B cell (primary cell): ENCODE measurements around the gene MCM10. TPM values are rescaled to one million over a fixed set of nuclear protein-coding genes. Genes with fewer than 3 reads are reported as not detected.

Experiments
- ATAC-seq: fragments of 200-7000 bp; cut with Tn5 transposase; one replicate; pipeline ENCODE4 v1.10.0; 2021; ENCODE audit warnings: low read depth, mild to moderate bottlenecking, moderate number of reproducible peaks, moderate library complexity
- CTCF ChIA-PET: fragments of 350-600 bp; sonication (Branson Sonifier 250); formaldehyde crosslinking; loops from one replicate; lab custom pipeline; 2021; ENCODE audit warnings: antibody characterized with exemption, inconsistent platforms; lab: Charles Lee
- POLR2A ChIA-PET: fragments of 350-600 bp; sonication (Branson Sonifier 250); formaldehyde crosslinking; loops from one replicate; lab custom pipeline; 2021; ENCODE audit warnings: antibody characterized with exemption; lab: Charles Lee
- DNase-seq: peaks from one replicate; pipeline ENCODE4 v3.0.0; 2013
- H2AFZ ChIP-seq: 2 replicates; pipeline ENCODE4 v1.6.1; 2012; ENCODE audit warnings: mild to moderate bottlenecking, low read depth, low read length; ENCODE audit not compliant: insufficient read depth, poor library complexity, severe bottlenecking
- H3K27ac ChIP-seq, 2 donors: 1 replicate in 1 of 2; 2 replicates in 1 of 2; pipeline ENCODE4 v1.5.1; 2012 to 2013; ENCODE audit warnings: low read length in 2 of 2, mild to moderate bottlenecking in 2 of 2, moderate library complexity in 1 of 2
- H3K27me3 ChIP-seq, 4 experiments: fragments of 200-600 bp in 1 of 4; sonication (generic) in 1 of 4; replicated peaks in 1 of 4; 1 replicate in 2 of 4; 2 replicates in 2 of 4; pipeline versions ENCODE4 v1.6.1 to v1.7.0; 2013 to 2016; ENCODE audit warnings: low read length in 3 of 4, mild to moderate bottlenecking in 2 of 4, mixed read lengths in 1 of 4, moderate library complexity in 1 of 4; ENCODE audit not compliant: insufficient read depth in 4 of 4, control insufficient read depth in 3 of 4; ENCODE audit errors: control extremely low read depth in 1 of 4
- H3K36me3 ChIP-seq, 2 experiments: replicated peaks in 1 of 2; 1 replicate in 1 of 2; 2 replicates in 1 of 2; pipeline versions ENCODE4 v1.6.1 to v1.7.1; 2013; ENCODE audit warnings: low read length in 1 of 2; ENCODE audit not compliant: insufficient read depth in 2 of 2, control insufficient read depth in 1 of 2; ENCODE audit errors: control extremely low read depth in 1 of 2, extremely low read depth in 1 of 2
- H3K4me1 ChIP-seq, 2 donors: fragments of 200-600 bp in 1 of 2; sonication (generic) in 1 of 2; 1 replicate in 1 of 2; 2 replicates in 1 of 2; pipeline versions ENCODE4 v1.5.1 to v1.6.1; 2013 to 2017; ENCODE audit warnings: low read length in 2 of 2; ENCODE audit not compliant: control insufficient read depth in 2 of 2, insufficient read depth in 2 of 2
- H3K4me2 ChIP-seq: replicated peaks from 2 replicates; pipeline ENCODE3; 2012; ENCODE audit warnings: mild to moderate bottlenecking, low read depth, low read length; ENCODE audit not compliant: poor library complexity, severe bottlenecking
- H3K4me3 ChIP-seq, 5 experiments: fragments of 200-600 bp in 1 of 5; sonication (generic) in 1 of 5; 1 replicate in 3 of 5; 2 replicates in 2 of 5; pipeline versions ENCODE4 v1.5.1 to v1.7.0; 2011 to 2016; ENCODE audit warnings: low read length in 4 of 5, mild to moderate bottlenecking in 4 of 5, low read depth in 2 of 5, control low read depth in 1 of 5, moderate library complexity in 1 of 5; ENCODE audit not compliant: insufficient read depth in 1 of 5; ENCODE audit errors: control extremely low read depth in 1 of 5, extremely low read depth in 1 of 5
- H3K79me2 ChIP-seq: fragments of 200-600 bp; sonication (generic); one replicate; pipeline ENCODE4 v1.6.0; 2016; ENCODE audit warnings: low read length; ENCODE audit not compliant: control insufficient read depth, insufficient read depth
- H3K9ac ChIP-seq: fragments of 200-600 bp; sonication (generic); 2 replicates; pipeline ENCODE4 v1.6.1; 2017; ENCODE audit warnings: mild to moderate bottlenecking, low read length, moderate library complexity
- H3K9me3 ChIP-seq, 3 donors: one replicate each; pipeline versions ENCODE4 v1.6.1 to v1.7.1; 2013; ENCODE audit warnings: low read length in 2 of 3; ENCODE audit not compliant: control insufficient read depth in 2 of 3, insufficient read depth in 1 of 3; ENCODE audit errors: control extremely low read depth in 1 of 3
- H4K20me1 ChIP-seq: 2 replicates; pipeline ENCODE4 v1.6.0; 2012; ENCODE audit warnings: mild to moderate bottlenecking, low read length; ENCODE audit not compliant: insufficient read depth, control insufficient read depth, poor library complexity, severe bottlenecking
- H3K27ac Mint-ChIP-seq: one replicate; pipeline ENCODE4 v1.8.0; 2021; ENCODE audit warnings: mixed read lengths
- H3K27me3 Mint-ChIP-seq: one replicate; pipeline ENCODE4 v1.8.0; 2021; ENCODE audit warnings: mixed read lengths
- H3K4me1 Mint-ChIP-seq: one replicate; pipeline ENCODE4 v1.8.0; 2021; ENCODE audit warnings: mixed read lengths
- H3K4me3 Mint-ChIP-seq: one replicate; pipeline ENCODE4 v1.8.0; 2021; ENCODE audit warnings: mixed read lengths
- H3K9me3 Mint-ChIP-seq: one replicate; pipeline ENCODE4 v1.8.0; 2022; ENCODE audit warnings: mixed read lengths; ENCODE audit not compliant: insufficient read depth
- EZH2 ChIP-seq: IDR thresholded peaks from 2 replicates; pipeline ENCODE4 v1.6.1; 2012; ENCODE audit warnings: borderline replicate concordance, low read depth, mild to moderate bottlenecking, moderate library complexity, low read length; ENCODE audit not compliant: insufficient read depth, poor library complexity, severe bottlenecking
- WGBS: methylation state at CpG from one replicate; pipeline ENCODE4 v1.1.5; 2013; ENCODE audit warnings: missing lambda C conversion rate; ENCODE audit not compliant: insufficient coverage; 5-methylcytosine and 5-hydroxymethylcytosine counted together
- intact Hi-C: fragments of 100-400 bp; cut with micrococcal nuclease; formaldehyde crosslinking; loops from one replicate; pipeline ENCODE4 v1.10.0; 2022
- polyA plus RNA-seq: library from polyadenylated mRNA; depleted of rRNA; stranded (reverse); fragments of >200 nt; gene quantifications from 2 replicates; pipeline ENCODE4 v1.2.3, GENCODE V29; 2012
- total RNA-seq, 2 donors: library from RNA; stranded (reverse); fragments of 120-200 nt in 1 of 2; gene quantifications; 1 replicate in 1 of 2; 2 replicates in 1 of 2; pipeline versions ENCODE4 v1.2.3 to v1.2.4, GENCODE V29; 2013 to 2022
- TF ChIP-seq, protein P1 (sequence below): fragments of 200-600 bp; IDR thresholded peaks from one replicate; pipeline ENCODE4 v1.8.0; 2022; ENCODE audit warnings: antibody characterized with exemption, mild to moderate bottlenecking

The MCM10 gene
- total and polyA plus RNA-seq, 2 donors (not counting 1 experiment from before 2014, with no cell fraction given): 0.42 to 0.88 TPM

DNA sequence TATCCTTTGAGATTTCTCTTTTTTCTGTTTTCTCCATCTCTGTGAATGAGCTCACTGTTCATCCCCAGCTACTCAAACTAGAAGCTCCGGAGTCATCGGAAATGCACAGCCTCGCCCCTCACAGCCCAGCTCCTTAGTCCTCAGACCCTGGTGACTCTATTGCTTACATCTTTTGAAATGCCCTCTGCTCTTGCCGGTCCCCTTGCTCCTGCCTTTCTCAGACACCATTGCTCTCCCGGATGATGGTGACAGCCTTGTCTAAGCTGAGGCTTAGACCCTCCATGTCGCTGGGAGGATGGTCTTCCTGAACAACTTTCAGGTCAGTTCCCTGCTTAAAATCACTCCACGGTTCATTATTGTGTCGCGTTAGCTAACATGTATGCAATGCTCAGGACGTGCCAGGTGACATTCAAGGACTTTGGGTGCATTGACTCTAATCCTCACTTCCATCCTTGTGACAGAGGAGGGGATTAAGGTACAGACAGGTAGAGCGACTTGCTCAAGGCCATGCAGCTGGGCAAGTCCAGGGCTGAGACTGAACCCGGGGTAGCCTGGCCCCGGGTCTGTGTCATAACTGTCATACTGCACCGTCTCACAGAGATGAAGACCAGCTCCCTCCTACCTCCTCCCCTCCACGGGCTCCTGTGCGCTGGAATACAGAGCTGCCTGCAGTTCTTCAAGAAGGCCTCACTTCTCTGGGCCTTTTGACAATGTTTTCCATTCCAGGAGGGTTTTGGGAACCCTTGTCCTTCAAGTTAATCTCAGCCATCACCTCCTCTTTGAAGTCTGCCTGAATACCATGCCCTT is 77.1 kb downstream of the MCM10 start:
- Histone ChIP-seq H3K79me2 (no peaks in the 10 kb centered on the region), H2AFZ (no peak overlapping the region), H3K27ac (no peak overlapping the region), H3K4me1 (no peaks in the 10 kb centered on the region), H3K9ac (no peak overlapping the region), H3K36me3 (no peaks in the 10 kb centered on the region), H3K4me3 (no peak overlapping the region), H3K9me3 (no peaks in the 10 kb centered on the region), H3K4me2 (no peak overlapping the region), H4K20me1 (no peaks in the 10 kb centered on the region), H3K27me3 (peaks cover 0 to 2% (median 0%) of the 10 kb centered on the region in 4 experiments)
- H3K27ac Mint-ChIP-seq: no peak overlapping the region
- ChIA-PET CTCF (no interaction called here), POLR2A (no interaction called here)
- no peak overlapping the region for H3K4me3 Mint-ChIP-seq
- DNase-seq: no peak
- H3K4me1 Mint-ChIP-seq: no peaks in the 10 kb centered on the region
- no peaks in the 10 kb centered on the region for H3K9me3 Mint-ChIP-seq
- peaks cover 4% of the 10 kb centered on the region for H3K27me3 Mint-ChIP-seq
- 95% methylated on average over 14 of the region's 16 CpGs for WGBS
- intact Hi-C loops: no loop called here
- TF ChIP-seq, protein P1, sequence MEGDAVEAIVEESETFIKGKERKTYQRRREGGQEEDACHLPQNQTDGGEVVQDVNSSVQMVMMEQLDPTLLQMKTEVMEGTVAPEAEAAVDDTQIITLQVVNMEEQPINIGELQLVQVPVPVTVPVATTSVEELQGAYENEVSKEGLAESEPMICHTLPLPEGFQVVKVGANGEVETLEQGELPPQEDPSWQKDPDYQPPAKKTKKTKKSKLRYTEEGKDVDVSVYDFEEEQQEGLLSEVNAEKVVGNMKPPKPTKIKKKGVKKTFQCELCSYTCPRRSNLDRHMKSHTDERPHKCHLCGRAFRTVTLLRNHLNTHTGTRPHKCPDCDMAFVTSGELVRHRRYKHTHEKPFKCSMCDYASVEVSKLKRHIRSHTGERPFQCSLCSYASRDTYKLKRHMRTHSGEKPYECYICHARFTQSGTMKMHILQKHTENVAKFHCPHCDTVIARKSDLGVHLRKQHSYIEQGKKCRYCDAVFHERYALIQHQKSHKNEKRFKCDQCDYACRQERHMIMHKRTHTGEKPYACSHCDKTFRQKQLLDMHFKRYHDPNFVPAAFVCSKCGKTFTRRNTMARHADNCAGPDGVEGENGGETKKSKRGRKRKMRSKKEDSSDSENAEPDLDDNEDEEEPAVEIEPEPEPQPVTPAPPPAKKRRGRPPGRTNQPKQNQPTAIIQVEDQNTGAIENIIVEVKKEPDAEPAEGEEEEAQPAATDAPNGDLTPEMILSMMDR: no peak
- TF ChIP-seq EZH2: no peak
- ATAC-seq: no peak

DNA sequence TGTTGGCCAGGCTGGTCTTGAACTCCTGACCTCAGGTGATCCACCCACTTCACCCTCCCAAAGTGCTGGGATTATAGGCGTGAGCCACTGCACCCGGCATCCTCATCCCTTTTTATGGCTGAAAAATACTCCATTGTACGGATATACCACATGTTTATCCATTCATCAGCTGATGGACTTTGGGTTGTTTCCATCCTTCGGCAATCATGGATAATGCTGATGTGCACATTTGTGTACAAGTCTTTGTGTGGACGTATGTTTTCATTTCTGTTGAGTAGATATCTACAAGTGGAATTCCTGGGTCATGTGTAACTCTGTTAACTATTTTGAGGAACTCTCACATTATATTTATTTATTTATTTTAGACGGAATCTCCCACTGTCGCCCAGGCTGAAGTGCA is 78.6 kb downstream of the MCM10 start:
- Histone ChIP-seq H3K4me1 (no peaks in the 10 kb centered on the region), H3K9me3 (no peaks in the 10 kb centered on the region), H3K27me3 (peaks cover 0 to 3% (median 0%) of the 10 kb centered on the region in 4 experiments), H3K9ac (no peak overlapping the region), H3K27ac (no peak overlapping the region), H3K36me3 (no peaks in the 10 kb centered on the region), H3K4me3 (no peak overlapping the region), H3K4me2 (no peak overlapping the region), H4K20me1 (no peaks in the 10 kb centered on the region), H2AFZ (no peak overlapping the region), H3K79me2 (no peaks in the 10 kb centered on the region)
- ChIA-PET CTCF (no interaction called here), POLR2A (no interaction called here)
- 94% methylated on average over 2 of the region's 7 CpGs for WGBS
- Mint-ChIP-seq H3K27me3 (peaks cover 5% of the 10 kb centered on the region), H3K9me3 (no peaks in the 10 kb centered on the region), H3K4me3 (no peak overlapping the region), H3K4me1 (no peaks in the 10 kb centered on the region), H3K27ac (no peak overlapping the region)
- intact Hi-C loops: no loop called here
- DNase-seq (no peak), ATAC-seq (no peak)
- TF ChIP-seq, protein P1: no peak
- no peak for TF ChIP-seq EZH2
